ENCODE data around the gene EFEMP2.

EFEMP2 gene

GRCh38 chr11:65826984-65827735 lies 45.4 kb downstream of the EFEMP2 start:
- DNase-seq (ENCODE audit: low spot score) = no peak

GRCh38 chr11:65822776-65823528 lies 49.6 kb downstream of the EFEMP2 start:
- DNase-seq (ENCODE audit: low spot score) = no peak

- DNase-seq (ENCODE audit: low spot score) = no peak
Measured at GRCh38 chr11:65821107-65821506, 51.5 kb downstream of the EFEMP2 start.

- DNase-seq (ENCODE audit: low spot score) = peak; percentile 98
Measured at GRCh38 chr11:65817835-65818680, 54.5 kb downstream of the EFEMP2 start.

GRCh38 chr11:65817312-65817834 lies 55.2 kb downstream of the EFEMP2 start:
- no peak for DNase-seq (ENCODE audit: low spot score)

- no peak for DNase-seq (ENCODE audit: low spot score)
Measured at GRCh38 chr11:65816696-65817095, 55.9 kb downstream of the EFEMP2 start.
